ENCODE results near the gene SERPINE3.

The SERPINE3 gene

DNA sequence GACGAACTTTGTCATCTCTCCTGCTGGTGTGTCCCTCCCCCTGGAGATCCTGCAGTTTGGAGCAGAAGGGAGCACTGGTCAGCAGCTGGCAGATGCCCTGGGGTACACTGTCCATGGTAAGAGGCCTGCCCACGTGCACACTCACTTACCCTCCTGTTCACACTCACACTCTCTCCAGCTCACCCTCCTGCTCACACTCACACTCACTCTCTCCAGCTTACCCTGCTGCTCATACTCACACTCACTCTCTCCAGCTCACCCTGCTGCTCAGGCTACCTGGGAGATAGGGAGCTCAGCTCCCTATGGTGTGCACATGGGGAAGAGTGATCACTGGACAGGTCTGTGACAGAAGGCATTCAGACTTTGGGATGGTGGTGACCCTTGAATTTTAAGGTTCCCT lies 1.7 kb downstream of the SERPINE3 start:
- H3K4me3 Mint-ChIP-seq = no peak overlapping the region
- DNase-seq (no peak), ATAC-seq (no peak)
- H3K4me1 Mint-ChIP-seq = peaks cover under 1% of the 10 kb centered on the region
- H3K27me3 Mint-ChIP-seq = no peaks in the 10 kb centered on the region
- H3K9me3 Mint-ChIP-seq = no peaks in the 10 kb centered on the region
- H3K27ac Mint-ChIP-seq = no peak overlapping the region

DNA sequence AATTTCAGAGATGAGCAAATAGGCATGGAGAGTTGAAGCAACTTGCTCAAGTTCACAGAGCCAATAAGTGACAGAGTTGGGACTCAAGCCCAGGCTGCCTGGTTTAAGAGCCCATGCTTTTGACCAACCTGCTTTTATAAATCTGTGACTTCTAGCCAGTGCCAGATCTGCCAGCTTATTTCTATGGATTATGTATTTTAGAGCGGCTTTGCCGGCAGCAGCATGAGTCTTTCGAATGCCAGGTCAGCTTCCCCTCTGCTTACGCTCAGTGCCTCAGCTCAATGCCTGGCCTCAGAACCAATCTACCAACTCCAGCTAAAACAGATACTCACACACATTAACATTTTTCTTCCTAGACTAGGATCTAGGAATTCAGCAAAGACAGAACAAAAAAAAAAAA lies 2.3 kb downstream of the SERPINE3 start:
- H3K4me3 Mint-ChIP-seq = no peak overlapping the region

DNA sequence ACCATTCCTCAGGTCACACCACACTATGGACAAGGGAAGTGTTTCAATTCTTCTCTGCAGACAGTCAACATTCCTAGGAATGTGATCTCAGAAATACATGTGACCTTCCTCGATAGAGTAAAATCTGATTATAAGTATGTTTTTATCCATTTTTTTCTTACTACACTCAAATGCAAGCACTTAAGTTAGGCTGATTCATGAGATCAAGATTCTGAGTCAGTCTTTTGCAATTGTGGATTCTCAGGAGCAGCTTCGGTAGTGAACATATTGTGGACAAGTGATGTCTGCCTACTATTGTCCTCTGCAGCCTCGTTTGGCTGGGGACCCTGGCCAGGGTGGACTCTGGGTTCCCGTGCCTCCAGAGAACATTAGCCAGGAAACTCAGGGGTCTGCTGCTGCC lies 3.2 kb downstream of the SERPINE3 start:
- H3K27me3 Mint-ChIP-seq = no peaks in the 10 kb centered on the region
- DNase-seq (no peak), ATAC-seq (no peak)
- H3K9me3 Mint-ChIP-seq = no peaks in the 10 kb centered on the region
- no peak overlapping the region for H3K4me3 Mint-ChIP-seq
- H3K27ac Mint-ChIP-seq = no peak overlapping the region
- peaks cover 6% of the 10 kb centered on the region for H3K4me1 Mint-ChIP-seq

More for the DNA sequence above, 2.3 kb downstream of the SERPINE3 start:
- DNase-seq = no peak
- H3K9me3 Mint-ChIP-seq = no peaks in the 10 kb centered on the region
- ATAC-seq = no peak
- no peaks in the 10 kb centered on the region for H3K27me3 Mint-ChIP-seq
- no peak overlapping the region for H3K27ac Mint-ChIP-seq
- peaks cover 6% of the 10 kb centered on the region for H3K4me1 Mint-ChIP-seq

DNA sequence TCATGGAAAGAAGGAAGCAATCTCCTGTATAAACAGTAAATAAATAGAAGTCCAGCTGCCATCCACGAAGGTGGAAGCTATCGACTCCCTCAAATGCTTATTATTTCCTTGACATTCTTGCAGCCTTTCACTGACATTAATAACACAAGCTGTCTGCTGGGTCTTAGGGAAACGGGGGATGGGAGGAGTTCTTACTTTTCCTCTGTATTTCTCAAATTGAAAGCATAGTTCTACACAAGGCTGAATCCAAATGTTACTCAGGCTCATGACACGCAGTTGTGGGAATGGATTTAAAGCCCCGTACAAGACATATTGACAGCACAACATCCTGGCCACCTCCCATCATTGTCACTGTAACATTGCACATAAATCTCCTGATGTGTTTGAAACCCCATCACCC lies 4.0 kb downstream of the SERPINE3 start:
- no peak overlapping the region for H3K27ac Mint-ChIP-seq
- H3K27me3 Mint-ChIP-seq = no peaks in the 10 kb centered on the region
- DNase-seq = no peak
- no peak overlapping the region for H3K4me3 Mint-ChIP-seq
- H3K4me1 Mint-ChIP-seq = peaks cover 6% of the 10 kb centered on the region
- no peaks in the 10 kb centered on the region for H3K9me3 Mint-ChIP-seq
- no peak for ATAC-seq

DNA sequence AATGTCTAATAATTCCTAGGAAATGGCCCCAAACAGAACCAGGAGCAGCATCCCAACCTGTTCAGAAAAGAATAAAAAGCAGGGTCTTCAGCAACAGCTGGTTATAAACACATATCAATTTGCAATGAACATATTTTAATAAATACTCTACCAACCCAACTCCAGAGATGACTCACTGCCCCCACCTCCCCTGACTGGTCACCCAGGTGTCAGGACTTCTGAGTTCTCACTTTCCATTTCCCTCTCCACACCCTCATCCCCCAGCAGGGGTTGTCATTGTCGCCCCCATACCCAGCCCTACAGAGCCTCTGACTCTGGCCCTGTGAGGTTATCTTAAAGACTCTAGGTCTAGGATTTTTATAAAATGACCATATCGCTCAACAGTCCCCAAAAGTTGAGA lies 6.9 kb downstream of the SERPINE3 start:
- Mint-ChIP-seq H3K4me3 (no peak overlapping the region), H3K27me3 (no peaks in the 10 kb centered on the region), H3K9me3 (no peaks in the 10 kb centered on the region), H3K27ac (peak overlapping the region in 1 of 2 donors; percentile 35), H3K4me1 (peaks cover 6% of the 10 kb centered on the region)
- ATAC-seq = peak; percentile 70
- DNase-seq = no peak

DNA sequence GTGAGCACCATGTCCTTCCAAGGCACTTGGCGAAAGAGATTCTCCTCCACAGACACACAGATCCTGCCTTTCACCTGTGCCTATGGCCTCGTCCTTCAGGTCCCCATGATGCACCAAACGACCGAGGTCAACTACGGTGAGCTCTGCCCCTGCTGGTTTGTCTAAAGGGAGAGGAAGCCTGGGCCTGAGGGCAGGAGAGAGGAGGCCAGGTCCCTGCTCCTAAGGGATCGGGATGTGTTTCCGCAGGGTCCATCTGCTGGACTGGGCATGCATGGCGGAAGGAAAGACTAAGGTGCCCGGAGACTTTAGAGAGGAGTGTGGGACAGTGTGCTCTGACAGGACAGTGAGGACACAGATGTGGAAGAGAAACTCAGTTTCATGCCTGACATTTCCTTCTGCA lies 7.6 kb downstream of the SERPINE3 start:
- ATAC-seq = no peak
- Mint-ChIP-seq H3K27ac (no peak overlapping the region), H3K27me3 (no peaks in the 10 kb centered on the region), H3K4me1 (peaks cover 6% of the 10 kb centered on the region), H3K4me3 (no peak overlapping the region), H3K9me3 (no peaks in the 10 kb centered on the region)
- no peak for DNase-seq

DNA sequence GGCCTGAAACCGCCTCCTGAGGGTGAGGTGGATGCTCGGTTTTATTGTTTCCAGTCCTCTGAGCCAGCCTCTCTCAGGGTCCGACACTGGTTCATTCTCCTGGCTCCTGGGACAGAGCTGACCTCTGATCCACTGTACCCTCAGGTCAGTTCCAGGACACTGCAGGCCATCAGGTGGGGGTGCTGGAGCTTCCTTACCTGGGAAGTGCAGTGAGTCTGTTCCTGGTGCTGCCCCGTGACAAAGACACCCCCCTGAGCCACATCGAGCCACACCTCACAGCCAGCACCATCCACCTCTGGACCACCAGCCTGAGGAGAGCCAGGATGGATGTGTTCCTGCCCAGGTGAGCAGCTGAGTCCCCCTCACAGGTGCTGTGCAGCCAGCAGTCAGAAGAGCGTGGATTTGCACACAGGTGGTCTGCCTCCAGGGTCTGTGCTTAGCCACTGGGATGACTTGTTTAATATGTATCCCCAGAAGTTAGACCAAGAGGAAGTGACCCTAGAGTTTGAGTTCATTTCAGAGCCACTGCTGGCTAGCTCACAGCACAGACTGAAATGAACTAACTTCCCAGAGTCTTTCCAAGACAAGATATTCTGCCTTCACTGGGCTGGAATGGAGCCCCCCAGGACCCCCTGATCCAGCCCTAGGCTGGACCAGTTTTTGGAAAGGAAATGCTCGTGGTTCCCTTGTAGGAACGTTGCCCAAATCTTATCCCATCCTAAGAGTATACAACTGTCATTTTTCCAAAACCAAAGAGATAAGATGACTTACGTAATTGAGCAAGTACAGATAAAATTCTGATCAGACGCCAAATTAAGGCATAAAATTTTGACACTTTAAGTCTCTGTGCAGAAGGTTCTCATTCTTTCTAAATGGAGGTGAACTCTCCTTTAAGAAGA lies 8.8 kb downstream of the SERPINE3 start:
- ATAC-seq = no peak

DNA sequence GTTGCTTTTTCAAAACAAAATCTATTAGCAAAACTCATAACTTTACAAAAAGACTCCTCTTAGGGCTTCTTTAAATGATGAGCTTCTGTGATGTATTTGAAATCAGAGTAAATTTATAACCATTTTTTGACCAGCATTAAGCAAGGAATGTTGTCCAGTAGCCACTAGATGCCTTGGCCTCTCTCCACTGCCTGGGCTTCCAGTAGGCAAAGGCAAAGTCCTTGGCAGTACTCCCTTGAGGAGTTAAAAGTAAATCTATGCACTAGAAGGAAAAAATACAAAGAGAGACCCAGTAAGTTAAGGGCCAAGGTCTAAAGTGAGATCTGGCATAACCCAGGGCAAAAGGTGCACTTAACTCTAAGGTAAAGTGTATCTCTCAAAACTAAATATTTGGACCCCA lies 9.5 kb downstream of the SERPINE3 start:
- Mint-ChIP-seq H3K9me3 (no peaks in the 10 kb centered on the region), H3K27ac (peak overlapping the region in 1 of 2 donors; percentile 55), H3K27me3 (no peaks in the 10 kb centered on the region), H3K4me3 (no peak overlapping the region), H3K4me1 (peaks cover 6% of the 10 kb centered on the region)
- ATAC-seq (no peak), DNase-seq (no peak)

More for the DNA sequence above, 8.8 kb downstream of the SERPINE3 start:
- Mint-ChIP-seq H3K27ac (peak overlapping the region in 1 of 2 donors; percentile 92), H3K4me3 (no peak overlapping the region), H3K9me3 (no peaks in the 10 kb centered on the region), H3K27me3 (no peaks in the 10 kb centered on the region), H3K4me1 (peaks cover 6% of the 10 kb centered on the region)
- DNase-seq = no peak

DNA sequence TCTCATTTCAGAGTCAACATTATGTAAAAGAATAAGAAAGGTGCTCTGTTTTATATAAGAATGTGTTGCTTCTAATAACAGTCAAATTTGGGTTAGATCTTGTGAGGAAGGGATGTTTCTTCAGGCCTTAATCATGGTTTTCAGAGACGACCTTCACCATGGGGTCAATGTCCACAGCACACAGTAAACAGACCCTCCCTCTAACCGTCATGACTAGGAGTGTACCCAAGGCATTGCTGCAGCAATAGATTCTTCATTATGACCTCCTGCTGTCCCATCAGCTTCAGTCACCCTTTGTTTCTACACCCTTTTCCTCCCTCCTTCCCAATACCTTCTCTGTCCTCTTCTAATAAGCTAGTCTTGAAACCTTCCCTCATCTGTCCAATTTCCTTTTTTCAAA lies 15.7 kb downstream of the SERPINE3 start:
- ATAC-seq (no peak), DNase-seq (no peak)
- Mint-ChIP-seq H3K27me3 (no peaks in the 10 kb centered on the region), H3K9me3 (no peaks in the 10 kb centered on the region), H3K4me3 (no peak overlapping the region), H3K4me1 (no peaks in the 10 kb centered on the region), H3K27ac (no peak overlapping the region)

DNA sequence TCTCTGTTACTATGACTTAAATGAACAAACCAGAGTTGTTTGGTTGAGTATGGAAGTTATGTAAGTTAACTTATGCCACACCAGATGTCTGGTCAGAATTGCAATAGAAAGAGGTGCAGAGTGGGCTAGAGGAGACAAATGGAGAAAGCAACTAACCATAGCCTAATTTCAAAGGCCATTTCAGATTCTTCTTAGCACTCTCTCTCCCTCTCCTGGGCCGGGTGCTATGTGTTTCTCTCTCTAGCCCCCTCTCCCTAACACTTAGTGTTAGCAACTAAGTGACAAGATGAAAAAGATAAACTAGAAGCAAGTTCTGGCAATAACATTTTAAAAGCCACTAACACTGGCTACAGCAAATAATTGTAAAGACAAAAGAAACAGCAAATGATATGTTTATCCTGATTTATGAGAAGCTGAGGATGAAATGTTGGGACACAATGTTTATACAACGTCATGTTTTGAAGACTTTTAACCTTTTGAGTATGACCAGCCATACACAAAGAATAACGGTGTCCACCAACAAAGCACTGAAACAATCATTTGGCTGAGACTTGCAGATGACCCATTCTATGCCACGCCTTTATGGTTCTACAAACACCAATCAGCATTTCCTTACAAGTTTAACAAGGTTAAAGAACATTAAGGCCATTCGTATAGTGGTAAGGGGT lies 18.6 kb downstream of the SERPINE3 start:
- H3K4me1 Mint-ChIP-seq = peaks cover 1% of the 10 kb centered on the region
- no peak overlapping the region for H3K4me3 Mint-ChIP-seq
- ATAC-seq (no peak), DNase-seq (no peak)
- no peaks in the 10 kb centered on the region for H3K9me3 Mint-ChIP-seq
- no peaks in the 10 kb centered on the region for H3K27me3 Mint-ChIP-seq
- no peak overlapping the region for H3K27ac Mint-ChIP-seq

DNA sequence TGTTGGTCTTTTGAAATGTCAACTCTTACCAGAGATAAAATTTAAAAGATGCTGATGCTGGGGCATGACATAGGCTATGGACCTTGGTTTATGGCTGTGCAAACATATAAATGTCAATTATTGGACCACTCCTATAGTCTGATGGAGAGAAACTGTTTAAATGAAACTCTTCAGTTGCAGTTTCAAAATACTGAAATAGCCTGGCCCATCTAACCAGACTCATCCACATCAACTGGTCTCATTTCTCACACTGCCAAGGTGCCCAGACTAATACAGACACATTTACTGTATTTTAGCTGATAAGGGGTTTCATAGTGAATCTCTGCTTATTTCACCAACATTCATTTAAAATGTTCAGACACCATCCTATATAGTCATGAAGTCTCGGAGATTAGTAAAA lies 19.9 kb downstream of the SERPINE3 start:
- H3K27me3 Mint-ChIP-seq = no peaks in the 10 kb centered on the region

DNA sequence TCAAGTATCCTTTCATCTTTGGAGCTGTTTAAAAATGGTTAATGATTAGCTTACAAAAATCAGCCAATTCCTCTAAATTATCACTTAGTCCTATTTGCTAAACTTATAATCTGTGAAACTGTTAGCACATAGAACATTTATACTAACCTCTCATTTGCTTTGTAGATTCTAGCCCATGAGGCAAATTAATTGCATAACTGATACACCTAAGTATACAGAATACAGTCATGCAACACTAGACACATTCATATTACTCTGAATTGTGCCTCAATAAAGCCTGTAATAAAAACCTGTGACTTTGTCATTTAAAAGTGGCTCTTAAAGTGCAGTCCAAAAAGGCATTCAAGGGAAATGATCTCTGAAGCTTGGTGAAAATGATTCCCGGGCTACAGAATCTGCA lies 21.0 kb downstream of the SERPINE3 start:
- peaks cover 17% of the 10 kb centered on the region for H3K4me1 Mint-ChIP-seq
- H3K9me3 Mint-ChIP-seq = no peaks in the 10 kb centered on the region
- ATAC-seq = no peak
- H3K27me3 Mint-ChIP-seq = no peaks in the 10 kb centered on the region
- no peak for DNase-seq
- H3K27ac Mint-ChIP-seq = no peak overlapping the region
- no peak overlapping the region for H3K4me3 Mint-ChIP-seq

More for the DNA sequence above, 19.9 kb downstream of the SERPINE3 start:
- Mint-ChIP-seq H3K4me1 (peaks cover 12% of the 10 kb centered on the region), H3K27ac (no peak overlapping the region), H3K4me3 (no peak overlapping the region), H3K9me3 (no peaks in the 10 kb centered on the region)
- DNase-seq (no peak), ATAC-seq (no peak)

DNA sequence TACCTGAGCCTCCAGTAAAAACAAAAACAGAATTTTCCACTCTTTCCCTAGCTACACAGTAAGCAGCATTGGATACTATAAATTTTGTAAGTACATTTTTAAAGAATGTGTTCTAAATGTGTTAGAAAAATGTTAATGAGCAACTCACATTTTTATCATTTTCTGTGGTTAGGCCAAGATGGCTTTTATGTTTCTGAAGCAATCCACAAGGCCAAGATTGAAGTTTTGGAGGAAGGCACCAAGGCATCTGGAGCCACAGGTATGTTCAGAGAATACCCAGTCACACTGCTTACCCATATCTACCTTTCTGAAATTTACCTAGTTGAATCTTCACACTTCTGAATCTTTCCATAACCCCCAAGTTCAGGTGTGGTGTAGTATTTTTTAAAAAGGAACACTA lies 21.6 kb downstream of the SERPINE3 start:
- no peak for ATAC-seq

DNA sequence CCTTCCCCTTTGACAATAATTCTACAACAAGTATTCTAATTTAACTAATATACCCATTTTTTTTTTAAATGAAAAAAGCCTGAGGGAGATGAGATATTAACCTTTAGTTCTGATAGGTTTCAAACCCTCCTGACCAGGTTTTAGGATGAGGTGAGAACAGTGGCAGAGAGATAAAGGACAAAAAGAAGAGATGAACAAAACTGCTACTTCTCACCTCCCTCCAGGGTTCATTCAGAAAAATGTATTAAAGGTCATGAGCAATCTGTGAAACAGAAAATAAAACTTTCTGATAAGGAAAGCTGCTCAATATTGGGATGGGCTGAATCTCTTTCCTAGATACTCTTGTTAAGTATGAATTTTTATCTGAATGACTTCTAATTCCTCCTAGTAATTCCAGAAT lies 24.1 kb downstream of the SERPINE3 start:
- DNase-seq = no peak
- Mint-ChIP-seq H3K4me3 (no peak overlapping the region), H3K9me3 (no peaks in the 10 kb centered on the region), H3K4me1 (peaks cover 17% of the 10 kb centered on the region), H3K27ac (no peak overlapping the region), H3K27me3 (no peaks in the 10 kb centered on the region)
- ATAC-seq = no peak

More for the DNA sequence above, 21.6 kb downstream of the SERPINE3 start:
- peaks cover 17% of the 10 kb centered on the region for H3K4me1 Mint-ChIP-seq
- no peak overlapping the region for H3K27ac Mint-ChIP-seq
- DNase-seq = no peak
- H3K4me3 Mint-ChIP-seq = no peak overlapping the region
- H3K27me3 Mint-ChIP-seq = no peaks in the 10 kb centered on the region
- H3K9me3 Mint-ChIP-seq = no peaks in the 10 kb centered on the region

DNA sequence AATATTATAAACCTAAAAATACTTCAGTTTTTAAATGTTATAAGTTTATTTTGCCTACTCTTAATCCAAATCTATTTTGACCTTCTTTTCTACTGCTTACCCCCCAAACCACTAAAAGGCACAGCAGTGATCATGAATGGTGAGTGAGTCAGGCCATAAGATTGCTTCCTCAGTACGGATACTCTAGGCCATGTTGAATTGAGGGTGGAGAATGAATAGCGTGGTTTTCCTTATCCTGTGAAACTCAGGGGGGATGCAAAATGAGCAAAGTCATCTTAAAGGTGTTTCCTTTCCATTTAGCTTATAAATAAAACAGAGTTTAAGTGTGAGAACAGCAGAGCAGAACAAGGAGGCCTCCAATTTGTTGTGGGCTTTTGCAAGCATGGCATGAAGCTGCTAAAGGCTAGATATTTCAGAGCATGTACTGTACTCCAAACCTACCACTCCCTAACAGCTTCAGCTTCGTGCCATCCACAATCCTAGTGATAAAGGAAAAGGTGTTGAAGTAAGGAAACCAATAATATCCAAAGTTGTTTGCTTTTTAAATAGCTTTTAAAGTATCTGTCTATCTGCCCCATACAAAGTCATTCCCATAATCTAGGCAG lies 25.0 kb downstream of the SERPINE3 start:
- H3K9me3 Mint-ChIP-seq = no peaks in the 10 kb centered on the region
- H3K4me1 Mint-ChIP-seq = peaks cover 17% of the 10 kb centered on the region
- ATAC-seq (no peak), DNase-seq (no peak)
- no peak overlapping the region for H3K27ac Mint-ChIP-seq
- H3K4me3 Mint-ChIP-seq = no peak overlapping the region
- H3K27me3 Mint-ChIP-seq = no peaks in the 10 kb centered on the region

DNA sequence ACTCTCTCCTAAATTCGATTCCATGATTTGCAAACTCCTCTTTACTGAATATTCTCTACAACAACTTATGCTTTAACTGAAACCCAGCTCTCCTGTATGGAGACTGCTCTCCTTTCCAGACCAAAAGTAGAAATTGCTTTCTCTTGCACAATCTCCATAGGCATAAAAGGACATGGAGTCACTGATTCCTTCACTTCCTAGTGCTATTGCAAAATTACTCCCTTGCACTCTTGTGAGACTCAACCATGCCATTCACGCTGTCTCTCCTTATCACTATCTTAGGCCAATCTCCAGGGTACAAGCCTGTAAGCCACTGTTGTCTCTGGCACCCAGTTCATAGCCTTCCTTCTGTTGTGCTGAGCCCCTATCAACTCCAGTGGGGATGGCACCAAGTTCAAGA lies 30.6 kb downstream of the SERPINE3 start:
- H3K4me1 Mint-ChIP-seq = no peaks in the 10 kb centered on the region
- DNase-seq (no peak), ATAC-seq (no peak)
- H3K27ac Mint-ChIP-seq = no peak overlapping the region
- H3K4me3 Mint-ChIP-seq = no peak overlapping the region
- no peaks in the 10 kb centered on the region for H3K9me3 Mint-ChIP-seq
- no peaks in the 10 kb centered on the region for H3K27me3 Mint-ChIP-seq
